Prostate gland (tissue), 2 donors: ENCODE results near the gene RBM15.

Experiments
- POLR2A ChIP-seq: fragments of 450-650 bp; IDR thresholded peaks from one replicate; pipeline ENCODE4 v1.6.1; 2016; ENCODE audit warnings: antibody characterized with exemption, mild to moderate bottlenecking
- TF ChIP-seq, protein P1 (sequence below), 4 experiments: fragments of 200-600 bp in 2 of 4; fragments of 450-650 bp in 2 of 4; sonication (generic) in 2 of 4; IDR thresholded peaks; 1 replicate in 3 of 4; 2 replicates in 1 of 4; pipeline ENCODE4 v1.5.1; 2016 to 2019; ENCODE audit warnings: antibody characterized with exemption in 4 of 4, mild to moderate bottlenecking in 2 of 4, moderate library complexity in 2 of 4

DNA sequence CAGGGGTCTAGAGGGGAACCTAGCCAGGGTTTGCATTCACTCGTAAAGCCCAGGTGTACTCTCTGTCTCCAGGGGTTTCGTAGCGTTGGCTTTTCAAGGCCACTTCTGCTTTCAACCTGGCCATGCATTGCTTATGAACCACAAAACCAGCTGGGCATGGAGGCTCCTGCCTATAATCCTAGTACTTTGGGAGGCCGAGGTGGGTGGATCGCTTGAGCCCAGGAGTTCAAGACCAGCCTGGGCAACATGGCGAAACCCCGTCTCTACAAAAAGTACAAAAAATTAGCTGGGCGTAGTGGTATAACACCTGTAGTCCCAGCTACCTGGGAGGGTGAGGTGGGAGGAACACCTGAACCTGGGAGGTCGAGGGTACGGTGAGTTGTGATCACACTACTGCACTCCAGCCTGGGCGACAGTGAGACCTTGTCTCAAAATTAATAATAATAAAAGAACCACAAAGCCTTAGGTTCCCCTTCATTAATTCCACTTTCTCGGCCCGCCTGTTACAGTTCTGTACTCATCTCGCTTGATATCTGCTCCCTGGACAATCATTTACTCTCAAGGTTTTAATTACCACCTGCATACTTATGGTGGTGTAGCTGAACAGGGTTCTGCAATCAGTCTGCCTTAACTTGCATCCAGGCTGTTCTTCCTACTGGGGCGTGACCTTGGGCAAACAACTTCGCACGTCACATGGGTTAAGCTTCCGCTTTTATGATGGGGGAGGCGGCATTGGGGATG, 45.6 kb downstream of the RBM15 start:
- no peak for TF ChIP-seq POLR2A
- TF ChIP-seq, protein P1, sequence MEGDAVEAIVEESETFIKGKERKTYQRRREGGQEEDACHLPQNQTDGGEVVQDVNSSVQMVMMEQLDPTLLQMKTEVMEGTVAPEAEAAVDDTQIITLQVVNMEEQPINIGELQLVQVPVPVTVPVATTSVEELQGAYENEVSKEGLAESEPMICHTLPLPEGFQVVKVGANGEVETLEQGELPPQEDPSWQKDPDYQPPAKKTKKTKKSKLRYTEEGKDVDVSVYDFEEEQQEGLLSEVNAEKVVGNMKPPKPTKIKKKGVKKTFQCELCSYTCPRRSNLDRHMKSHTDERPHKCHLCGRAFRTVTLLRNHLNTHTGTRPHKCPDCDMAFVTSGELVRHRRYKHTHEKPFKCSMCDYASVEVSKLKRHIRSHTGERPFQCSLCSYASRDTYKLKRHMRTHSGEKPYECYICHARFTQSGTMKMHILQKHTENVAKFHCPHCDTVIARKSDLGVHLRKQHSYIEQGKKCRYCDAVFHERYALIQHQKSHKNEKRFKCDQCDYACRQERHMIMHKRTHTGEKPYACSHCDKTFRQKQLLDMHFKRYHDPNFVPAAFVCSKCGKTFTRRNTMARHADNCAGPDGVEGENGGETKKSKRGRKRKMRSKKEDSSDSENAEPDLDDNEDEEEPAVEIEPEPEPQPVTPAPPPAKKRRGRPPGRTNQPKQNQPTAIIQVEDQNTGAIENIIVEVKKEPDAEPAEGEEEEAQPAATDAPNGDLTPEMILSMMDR (IDR thresholded peaks at IDR 0.05): no peak
